ENCODE data around the gene RALGAPB.

GRCh38 chr20:38445901-38446425 lies 26.7 kb upstream of the RALGAPB start:
- no peak for TF ChIP-seq ESRRA (IDR thresholded peaks at IDR 0.05; ENCODE audit: borderline replicate concordance, low read length)
- no peak for TF ChIP-seq CHD2 (IDR thresholded peaks at IDR 0.05; ENCODE audit: low read length, partially characterized antibody)
- TF ChIP-seq RNF2 (IDR thresholded peaks at IDR 0.05; ENCODE audit: borderline replicate concordance, low read depth) = no peak
- no peak for TF ChIP-seq CTCF (IDR thresholded peaks at IDR 0.05)
- TF ChIP-seq EP300 (IDR thresholded peaks at IDR 0.05) = no peak
- TF ChIP-seq ELK1 (IDR thresholded peaks at IDR 0.05; ENCODE audit: low read depth, low read length) = no peak
- TF ChIP-seq KDM1A (IDR thresholded peaks at IDR 0.05; ENCODE audit: low read depth) = no peak

Measured in A549 (cell line).